Endometrial microvascular endothelial cells (primary cell): ENCODE measurements around the gene ABHD18. TPM values are rescaled to one million over a fixed set of nuclear protein-coding genes. Genes with fewer than 3 reads are reported as not detected.
"Not testable (repeated sequence)": the region's sequence is repeated elsewhere in the genome, so short reads cannot be mapped to it uniquely, and the experiment has no call there.

Source experiments
- in situ Hi-C: cut with HindIII; loops from 2 replicates; pipeline ENCODE4 v1.10.0; 2017; ENCODE audit warnings: low sequenced_read_pairs, low pct_unique_long_range_greater_than_20kb; ENCODE audit errors: inconsistent ontology term
- total RNA-seq: library from RNA; depleted of rRNA; stranded (reverse); fragments of >200 nt; gene quantifications from one replicate; pipeline ENCODE4 v1.2.3, GENCODE V29; 2015; ENCODE audit errors: inconsistent ontology term

ABHD18 gene
- total RNA-seq, 1 donor from 2014 or later = 10.4 TPM

DNA sequence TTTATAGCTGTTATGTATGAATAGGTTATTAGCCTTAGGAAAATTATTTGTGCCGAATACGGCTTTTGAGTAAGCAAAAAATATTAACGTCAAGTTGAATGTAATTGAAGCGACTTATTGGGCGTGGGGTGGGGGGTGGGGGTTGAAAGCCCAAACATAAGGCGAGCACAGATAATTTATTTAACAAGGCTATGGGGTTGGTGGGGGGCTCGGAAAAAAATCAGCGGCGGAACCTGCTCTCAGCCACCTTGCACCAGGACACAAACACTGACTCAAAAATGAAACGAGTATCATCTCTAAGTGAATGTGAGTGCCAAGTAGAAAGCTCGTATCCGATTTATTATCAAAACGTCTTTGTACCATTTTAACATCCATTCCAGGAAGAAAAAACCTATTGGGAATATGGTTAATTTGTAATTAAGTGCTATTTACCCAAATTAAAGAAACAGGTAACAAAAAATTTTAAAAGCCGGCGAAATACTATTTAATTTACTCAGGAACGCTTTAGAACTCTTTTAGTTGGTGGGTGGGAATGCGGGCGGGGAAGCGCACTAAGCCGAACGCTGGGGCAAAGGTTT lies 95.0 kb downstream of the ABHD18 start:
- in situ Hi-C loops = no loop called here

DNA sequence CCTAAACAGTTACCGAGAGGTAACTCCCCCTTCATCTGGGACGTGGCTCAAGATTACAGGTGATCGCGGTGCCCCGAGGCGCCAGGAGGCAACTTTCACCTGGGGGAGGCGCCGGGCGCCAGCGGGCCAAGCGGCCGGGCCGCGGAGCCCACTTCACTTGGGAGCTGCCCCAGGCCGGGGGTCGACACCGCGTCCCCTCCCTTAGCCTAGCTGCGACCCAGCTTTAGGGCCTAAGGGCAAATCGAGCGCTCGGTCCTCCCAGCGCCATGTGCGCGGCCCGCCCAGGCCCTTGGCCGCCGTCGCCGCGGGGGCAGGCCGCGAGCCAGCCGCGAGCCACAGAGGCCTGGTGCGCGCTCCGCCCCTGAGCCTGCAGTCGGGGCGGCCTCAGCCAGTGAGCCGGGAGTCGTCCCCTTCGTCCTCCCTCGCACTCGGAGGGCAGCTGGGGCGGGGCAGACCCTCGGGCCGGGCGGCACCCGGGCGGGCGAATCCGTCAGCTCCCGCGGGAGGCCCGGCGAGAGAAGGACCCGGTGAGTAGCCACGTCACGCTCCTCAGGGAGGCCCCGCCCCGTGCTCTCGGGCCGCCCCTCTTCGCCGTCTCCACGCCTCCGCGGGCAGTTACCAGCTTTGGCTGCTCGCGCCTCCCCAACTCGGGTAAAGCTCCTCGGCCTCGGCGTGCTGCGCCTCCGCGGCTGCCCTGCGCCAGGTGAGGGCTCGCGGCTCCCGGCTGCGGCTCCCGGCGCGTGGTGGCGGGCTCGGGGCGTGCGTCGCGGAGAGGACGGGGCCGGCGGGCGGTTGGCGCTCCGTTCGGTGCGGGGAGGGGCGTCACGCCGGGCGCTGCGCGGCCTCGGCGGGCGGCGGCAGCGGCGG lies 95.7 kb downstream of the ABHD18 start, which contains the start of gene LARP1B:
Gene LARP1B (plus strand): TSS at position 614 of the 867 bp plus-strand sequence. CDS start 13,640 bp downstream, outside the sequence.
- in situ Hi-C loops = no loop called here

DNA sequence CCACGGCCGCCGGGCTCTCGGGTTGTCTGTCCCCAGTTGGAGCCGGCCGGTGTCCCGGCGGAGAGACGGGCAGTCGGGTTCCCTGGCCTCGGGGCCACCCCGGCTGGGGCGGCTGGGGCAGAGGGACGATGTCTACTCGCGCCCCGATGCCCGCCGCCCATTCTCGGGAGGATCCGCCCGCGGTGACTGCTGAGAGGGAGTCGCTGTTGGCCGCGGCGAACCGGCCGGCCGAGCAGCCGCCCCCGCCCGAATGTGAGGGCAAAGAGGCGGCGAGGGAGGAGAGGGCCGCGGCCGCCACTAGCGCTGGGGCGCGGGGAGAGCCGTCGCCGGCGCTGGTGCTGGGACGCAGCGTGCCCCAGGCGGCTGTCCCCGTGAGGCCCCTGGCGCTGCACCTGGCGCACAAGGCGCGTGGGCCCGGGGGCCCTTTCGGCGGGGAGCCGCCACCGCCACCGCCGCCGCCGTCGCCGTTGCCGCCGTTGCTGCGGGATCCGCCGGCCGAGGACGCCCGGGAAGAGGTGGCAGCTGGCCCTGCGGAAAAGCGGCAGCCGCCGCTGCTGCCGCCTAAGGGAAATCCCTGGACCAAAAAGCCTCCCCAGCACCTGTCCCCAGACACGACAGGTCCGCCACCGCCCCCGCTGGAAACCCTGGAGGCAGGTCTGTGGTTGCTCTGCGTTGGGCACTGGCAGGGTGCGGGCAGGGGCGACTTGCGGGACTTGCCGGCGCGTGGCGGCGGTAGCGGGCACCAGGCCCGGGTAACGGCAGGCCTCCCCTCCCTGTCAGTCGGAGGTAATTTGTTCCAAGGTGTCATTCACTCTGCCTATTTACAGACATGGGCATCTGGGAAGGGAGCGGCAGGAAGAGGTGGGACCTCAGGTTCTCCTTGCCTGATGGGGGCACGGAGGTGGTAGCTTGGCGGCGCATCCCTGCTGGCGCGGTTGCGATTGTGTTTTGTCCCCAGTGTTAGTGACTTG lies 96.6 kb downstream of the ABHD18 start:
- in situ Hi-C loops = no loop called here

DNA sequence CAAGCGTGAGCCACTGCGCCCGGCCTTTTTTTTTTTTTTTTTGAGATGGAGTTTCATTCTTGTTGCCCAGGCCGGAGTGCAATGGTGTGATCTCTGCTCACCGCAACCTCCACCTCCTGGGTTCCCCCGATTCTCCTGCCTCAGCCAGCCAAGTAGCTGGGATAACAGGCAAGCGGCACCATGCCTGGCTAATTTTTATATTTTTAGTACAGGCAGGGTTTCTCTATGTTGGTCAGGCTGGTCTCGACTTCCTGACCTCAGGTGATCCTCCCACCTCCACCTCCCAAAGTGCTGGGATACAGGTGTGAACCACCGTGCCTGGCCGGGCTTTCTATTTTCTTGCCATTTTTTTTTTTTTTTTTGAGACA lies 101.2 kb downstream of the ABHD18 start:
- in situ Hi-C loops = not testable (repeated sequence)

DNA sequence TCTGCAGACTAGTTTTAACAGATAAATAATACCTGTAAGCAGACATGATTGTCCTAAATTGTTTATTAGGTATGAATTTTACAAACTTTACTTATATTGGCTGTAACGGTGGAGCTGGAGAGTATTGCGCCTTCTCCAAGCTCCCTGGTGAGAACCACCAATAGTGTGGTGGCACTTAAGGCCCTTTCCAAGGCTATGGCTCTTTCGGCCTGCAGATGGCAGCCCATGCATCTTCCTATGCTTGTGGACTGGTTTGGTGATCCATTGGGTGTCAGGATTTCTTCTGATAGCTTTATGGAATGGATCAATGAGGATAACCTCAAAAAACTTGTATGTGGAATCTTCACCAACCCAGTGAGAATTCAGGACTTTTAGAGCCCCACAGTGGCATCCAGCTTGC lies 103.7 kb downstream of the ABHD18 start:
- in situ Hi-C loops = no loop called here

DNA sequence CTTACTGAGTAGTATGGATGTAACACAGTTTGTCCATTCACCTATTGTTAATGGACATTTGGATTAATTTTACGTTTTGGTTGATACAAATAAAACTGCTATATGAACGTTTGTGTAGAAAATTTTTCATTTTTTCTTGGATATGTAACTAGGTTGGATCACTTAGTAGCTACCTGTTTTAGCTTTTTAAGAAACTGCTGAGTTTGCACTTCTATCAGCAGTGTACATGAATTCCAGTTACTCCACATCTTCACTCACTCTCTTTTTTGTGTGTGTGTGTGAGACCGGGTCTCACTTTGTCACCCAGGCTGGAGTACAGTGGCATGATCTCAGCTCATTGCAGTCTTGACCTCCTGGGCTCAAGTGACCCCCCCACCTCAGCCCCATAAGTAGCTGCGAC lies 111.3 kb downstream of the ABHD18 start:
- in situ Hi-C loops = no loop called here

Other genes starting within 250 kb of the ABHD18 start
- not detected for gene SLC25A31, start 235.0 kb upstream of the ABHD18 start, total RNA-seq
- 7.5 TPM for gene HSPA4L, start 183.1 kb upstream of the ABHD18 start, total RNA-seq
- gene PLK4, start 84.5 kb upstream of the ABHD18 start, total RNA-seq = 29.5 TPM
- gene MFSD8, start 233 bp upstream of the ABHD18 start, total RNA-seq = 28.2 TPM
- gene LARP1B, start 95.9 kb downstream of the ABHD18 start, total RNA-seq = 14.5 TPM